NCI-H187 (cell line): ENCODE measurements around the gene CIITA.
"Not testable (repeated sequence)": the region's sequence is repeated elsewhere in the genome, so short reads cannot be mapped to it uniquely, and the experiment has no call there.

Experiments
- DNase-seq, 2 experiments: peaks; one replicate each; lab custom pipeline; 2025; lab: John Stamatoyannopoulos, UW

Gene CIITA

GRCh38 chr16:10918294-10919002, 41.4 kb downstream of the CIITA start:
- peak; percentile 27 to 71 for DNase-seq

- DNase-seq = no peak
Measured at GRCh38 chr16:10919003-10919351, 42.0 kb downstream of the CIITA start.

GRCh38 chr16:10920726-10921427, 43.9 kb downstream of the CIITA start:
- DNase-seq = no peak

GRCh38 chr16:10921536-10922327, 44.7 kb downstream of the CIITA start:
- no peak for DNase-seq

GRCh38 chr16:10922328-10923145, 45.5 kb downstream of the CIITA start:
- DNase-seq = no peak

GRCh38 chr16:10923146-10923649, 46.2 kb downstream of the CIITA start:
- DNase-seq = no peak

- no peak for DNase-seq
Measured at GRCh38 chr16:10923650-10924214, 46.7 kb downstream of the CIITA start.

- DNase-seq = not testable (repeated sequence)
Measured at GRCh38 chr16:10925285-10925684, 48.3 kb downstream of the CIITA start.

GRCh38 chr16:10926094-10926493, 49.1 kb downstream of the CIITA start:
- DNase-seq = no peak

- no peak for DNase-seq
Measured at GRCh38 chr16:10926867-10927266, 49.9 kb downstream of the CIITA start.

GRCh38 chr16:10927497-10928112, 50.6 kb downstream of the CIITA start:
- DNase-seq = no peak

- peak; percentile 55 for DNase-seq
Measured at GRCh38 chr16:10929097-10929496, 52.1 kb downstream of the CIITA start.

GRCh38 chr16:10929853-10930754, 53.1 kb downstream of the CIITA start:
- DNase-seq = no peak

GRCh38 chr16:10930755-10931093, 53.7 kb downstream of the CIITA start:
- peak in 1 of 2 experiments; percentile 25 for DNase-seq

- DNase-seq = no peak
Measured at GRCh38 chr16:10931134-10931533, 54.1 kb downstream of the CIITA start.

GRCh38 chr16:10931977-10932632, 55.1 kb downstream of the CIITA start:
- no peak for DNase-seq

GRCh38 chr16:10932959-10933710, 56.1 kb downstream of the CIITA start:
- no peak for DNase-seq

- no peak for DNase-seq
Measured at GRCh38 chr16:10933865-10934264, 56.9 kb downstream of the CIITA start.
